Ishikawa (cell line): Measurements from ENCODE around the gene TMEM184B.

Source experiments
- EP300 ChIP-seq: IDR thresholded peaks from 2 replicates; pipeline ENCODE4 v1.6.1; 2012; ENCODE audit warnings: borderline replicate concordance
- YY1 ChIP-seq: IDR thresholded peaks from 2 replicates; pipeline ENCODE4 v1.6.1; 2012; ENCODE audit warnings: low read depth

GRCh38 chr22:38248280-38248679, 24.5 kb downstream of the TMEM184B start:
- TF ChIP-seq YY1 (no peak), EP300 (no peak)
